ENCODE results near the gene ERFE. TPM values are rescaled to one million over a fixed set of nuclear protein-coding genes. Genes with fewer than 3 reads are reported as not detected.

Gene ERFE
- total RNA-seq, 5 donors from 2014 or later (not counting 1 experiment from before 2014, with no cell fraction given) = not detected

GRCh38 chr2:238187618-238188548 is 29.1 kb downstream of the ERFE start:
- H3K27ac ChIP-seq (ENCODE audit: low read length) = no peak overlapping the region
- 97% methylated on average over 6 of the region's 17 CpGs for WGBS (ENCODE audit: insufficient coverage)
- Mint-ChIP-seq H3K4me1 (peaks cover 0 to 10% (median 2%) of the 10 kb centered on the region in 3 donors), H3K27me3 (no peaks in the 10 kb centered on the region), H3K9me3 (no peaks in the 10 kb centered on the region), H3K4me3 (no peak overlapping the region), H3K27ac (no peak overlapping the region), H3K36me3 (peaks cover 69% of the 10 kb centered on the region)
- H3K4me1 ChIP-seq (ENCODE audit: control insufficient read depth in 1 of 2, extremely low read depth in 1 of 2, insufficient read depth in 2 of 2, low read length in 2 of 2) = peaks cover 0 to 11% of the 10 kb centered on the region in 2 experiments
- CTCF ChIA-PET = interaction anchor here in 1 of 2 donors (1.1 kb wide), 1 partner anchor 15 kb away, joined by 4 read pairs; no protein-coding TSS in a partner anchor
- H3K27me3 ChIP-seq (replicated peaks in 1 of 2; ENCODE audit: control insufficient read depth in 2 of 2, extremely low read depth in 1 of 2, insufficient read depth in 2 of 2, low read length in 1 of 2) = no peaks in the 10 kb centered on the region
- H3K9me3 ChIP-seq = no peaks in the 10 kb centered on the region
- ATAC-seq (replicated peaks in 1 of 4) (no peak), DNase-seq (no peak)
- no peak overlapping the region for H3K4me3 ChIP-seq (ENCODE audit: control insufficient read depth in 1 of 2, extremely low read depth in 1 of 2, low read length in 1 of 2)
- peaks cover 25 to 90% of the 10 kb centered on the region in 2 donors for H3K36me3 ChIP-seq (ENCODE audit: control insufficient read depth in 2 of 2, extremely low read depth in 1 of 2, insufficient read depth in 1 of 2, low read length in 1 of 2)
- POLR2A ChIA-PET = interaction anchor here in 1 of 2 donors (0.6 kb wide), 1 partner anchor 83 kb away, joined by 5 read pairs; no protein-coding TSS in a partner anchor

DNA sequence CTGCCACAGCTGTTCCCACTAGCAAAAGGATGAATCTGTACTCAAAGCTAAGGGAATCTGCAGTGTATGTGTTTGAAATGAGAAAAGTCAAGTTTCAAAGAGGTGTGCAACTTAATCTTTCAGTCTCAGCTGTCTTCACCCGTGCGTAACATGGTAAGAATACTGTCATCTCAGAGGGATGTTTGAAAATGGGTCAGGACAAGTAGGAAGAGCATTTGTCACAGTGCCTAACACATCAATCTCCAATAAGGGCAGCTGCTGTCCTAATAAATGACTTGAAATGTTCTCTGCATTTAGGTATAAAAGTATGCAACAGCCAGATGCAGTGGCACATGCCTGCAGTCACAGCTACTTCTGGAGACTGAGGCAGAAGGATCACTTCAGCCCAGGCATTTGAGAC is 31.7 kb downstream of the ERFE start:
- Mint-ChIP-seq H3K4me3 (no peak overlapping the region), H3K36me3 (peaks cover 55% of the 10 kb centered on the region), H3K27me3 (no peaks in the 10 kb centered on the region), H3K27ac (no peak overlapping the region), H3K4me1 (peaks cover 0 to 8% (median 3%) of the 10 kb centered on the region in 3 donors), H3K9me3 (no peaks in the 10 kb centered on the region)
- ChIA-PET CTCF (interaction anchor here (0.5 to 0.7 kb wide), 2 partner anchors 20 to 21 kb away, joined by 3 to 6 read pairs; no protein-coding TSS in a partner anchor), POLR2A (no interaction called here)
- DNase-seq = no peak
- WGBS (ENCODE audit: insufficient coverage) = 93% methylated on average over 2 of the region's 2 CpGs
- ATAC-seq (replicated peaks in 1 of 4) = no peak
- Histone ChIP-seq H3K9me3 (no peaks in the 10 kb centered on the region), H3K4me1 (ENCODE audit: control insufficient read depth in 1 of 2, extremely low read depth in 1 of 2, insufficient read depth in 2 of 2, low read length in 2 of 2) (peaks cover 0 to 5% of the 10 kb centered on the region in 2 experiments), H3K4me3 (ENCODE audit: control insufficient read depth in 1 of 2, extremely low read depth in 1 of 2, low read length in 1 of 2) (no peak overlapping the region), H3K27ac (ENCODE audit: low read length) (no peak overlapping the region), H3K36me3 (ENCODE audit: control insufficient read depth in 2 of 2, extremely low read depth in 1 of 2, insufficient read depth in 1 of 2, low read length in 1 of 2) (peaks cover 24 to 83% of the 10 kb centered on the region in 2 donors), H3K27me3 (replicated peaks in 1 of 2; ENCODE audit: control insufficient read depth in 2 of 2, extremely low read depth in 1 of 2, insufficient read depth in 2 of 2, low read length in 1 of 2) (no peaks in the 10 kb centered on the region)

GRCh38 chr2:238202326-238203093 is 43.7 kb downstream of the ERFE start:
- H3K4me1 ChIP-seq (ENCODE audit: control insufficient read depth in 1 of 2, extremely low read depth in 1 of 2, insufficient read depth in 2 of 2, low read length in 2 of 2) = peaks cover 13 to 40% of the 10 kb centered on the region in 2 experiments

DNA sequence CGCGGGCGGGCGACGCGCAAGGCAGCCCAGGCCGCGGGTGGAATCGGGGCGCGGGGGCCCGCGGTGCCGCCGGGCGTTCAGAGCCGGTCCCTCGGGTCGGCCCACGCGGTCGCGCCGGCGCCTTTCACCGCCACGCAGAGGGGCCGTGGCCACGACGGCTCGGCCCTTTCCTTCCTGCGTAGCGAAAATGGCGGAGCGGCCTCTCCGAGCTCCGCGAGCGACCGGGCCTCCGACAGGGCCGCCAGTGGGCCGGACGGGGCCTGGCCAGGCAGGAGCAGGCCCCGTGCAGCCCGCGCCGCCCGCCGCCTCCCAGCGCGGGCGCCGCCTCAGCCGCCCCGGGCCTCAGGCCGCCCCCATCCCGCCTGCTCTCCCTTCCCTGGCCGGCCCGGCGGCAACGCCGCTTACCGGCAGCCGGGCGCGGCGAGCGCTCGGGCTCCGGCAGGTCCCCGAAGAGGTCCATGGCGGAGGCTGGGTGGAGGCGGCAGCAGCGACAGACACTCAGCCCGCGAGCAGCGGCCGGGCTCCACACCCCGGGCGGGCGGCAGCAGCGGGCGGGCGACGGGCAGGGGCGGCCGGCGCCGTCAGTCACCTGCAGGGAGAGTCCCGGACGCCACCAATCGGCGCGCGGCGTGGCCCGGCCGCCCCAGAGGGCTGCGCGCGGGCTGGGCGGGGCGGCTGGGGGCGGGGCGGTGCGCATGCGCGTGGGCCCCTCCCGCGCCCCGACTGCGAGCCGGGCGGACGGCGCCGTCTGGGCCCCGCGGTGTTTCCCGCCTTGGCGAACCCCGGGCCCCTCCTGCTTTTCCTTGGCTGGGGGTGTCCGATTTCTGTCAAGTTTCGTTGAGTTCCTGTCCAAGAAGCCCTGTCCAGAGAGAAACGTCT is 44.6 kb downstream of the ERFE start, which contains the start of gene ILKAP:
TSS of gene ILKAP (minus strand) at position 602 of the 879 bp plus-strand sequence. CDS start at position 460, 142 bp downstream.
- peak within 1 kb of the TSS; percentile 84 to 87 (median 85) for H3K4me3 Mint-ChIP-seq
- Histone ChIP-seq H3K9me3 (no peaks in the 10 kb centered on the region), H3K4me1 (ENCODE audit: control insufficient read depth in 1 of 2, extremely low read depth in 1 of 2, insufficient read depth in 2 of 2, low read length in 2 of 2) (peaks cover 13 to 33% of the 10 kb centered on the region in 2 experiments), H3K36me3 (ENCODE audit: control insufficient read depth in 2 of 2, extremely low read depth in 1 of 2, insufficient read depth in 1 of 2, low read length in 1 of 2) (no peaks in the 10 kb centered on the region), H3K27ac (ENCODE audit: low read length) (peak within 1 kb of the TSS; percentile 82), H3K27me3 (replicated peaks in 1 of 2; ENCODE audit: control insufficient read depth in 2 of 2, extremely low read depth in 1 of 2, insufficient read depth in 2 of 2, low read length in 1 of 2) (peaks cover 0 to 2% of the 10 kb centered on the region in 2 experiments), H3K4me3 (ENCODE audit: control insufficient read depth in 1 of 2, extremely low read depth in 1 of 2, low read length in 1 of 2) (peak within 1 kb of the TSS; percentile 48 to 80)
- H3K27me3 Mint-ChIP-seq = no peaks in the 10 kb centered on the region
- under 1% methylated on average over 115 of the region's 126 CpGs for whole genome bisulfite sequencing (ENCODE audit: insufficient coverage)
- ATAC-seq (replicated peaks in 1 of 4) = peak; percentile 97 to 99 (median 97)
- peak; percentile 78 to 95 (median 87) for DNase-seq
- CTCF ChIA-PET = interaction anchor here (0.6 to 0.7 kb wide), 2 partner anchors 15 to 31 kb away, joined by 3 to 4 read pairs; no protein-coding TSS in a partner anchor
- no peaks in the 10 kb centered on the region for H3K9me3 Mint-ChIP-seq
- H3K27ac Mint-ChIP-seq = peak within 1 kb of the TSS; percentile 82 to 89
- POLR2A ChIA-PET = interaction anchor here in 1 of 2 donors (0.6 kb wide), 1 partner anchor 11 kb away, joined by 3 read pairs; no protein-coding TSS in a partner anchor
- H3K4me1 Mint-ChIP-seq = peaks cover 48 to 53% (median 49%) of the 10 kb centered on the region in 3 donors
- H3K36me3 Mint-ChIP-seq = no peaks in the 10 kb centered on the region

More at GRCh38 chr2:238202326-238203093, 43.7 kb downstream of the ERFE start:
- Histone ChIP-seq H3K27me3 (replicated peaks in 1 of 2; ENCODE audit: control insufficient read depth in 2 of 2, extremely low read depth in 1 of 2, insufficient read depth in 2 of 2, low read length in 1 of 2) (peaks cover 0 to 2% of the 10 kb centered on the region in 2 experiments), H3K27ac (ENCODE audit: low read length) (no peak overlapping the region), H3K4me3 (ENCODE audit: control insufficient read depth in 1 of 2, extremely low read depth in 1 of 2, low read length in 1 of 2) (peak overlapping the region; percentile 44 to 80), H3K9me3 (no peaks in the 10 kb centered on the region), H3K36me3 (ENCODE audit: control insufficient read depth in 2 of 2, extremely low read depth in 1 of 2, insufficient read depth in 1 of 2, low read length in 1 of 2) (no peaks in the 10 kb centered on the region)
- H3K36me3 Mint-ChIP-seq = no peaks in the 10 kb centered on the region
- ChIA-PET CTCF (interaction anchor here in 1 of 2 donors (0.7 kb wide), 1 partner anchor 14 kb away, joined by 4 read pairs; no protein-coding TSS in a partner anchor), POLR2A (interaction anchor here in 1 of 2 donors (0.6 to 0.8 kb wide), 2 partner anchors 12 to 14 kb away, joined by 3 read pairs; no protein-coding TSS in a partner anchor)
- WGBS (ENCODE audit: insufficient coverage) = 16% methylated on average over 23 of the region's 27 CpGs
- DNase-seq = peak in 10 of 35 experiments; percentile 6 to 47 (median 12)
- peaks cover 56 to 62% (median 58%) of the 10 kb centered on the region in 3 donors for H3K4me1 Mint-ChIP-seq
- H3K27me3 Mint-ChIP-seq = no peaks in the 10 kb centered on the region
- peak overlapping the region; percentile 84 to 87 (median 85) for H3K4me3 Mint-ChIP-seq
- H3K9me3 Mint-ChIP-seq = no peaks in the 10 kb centered on the region
- ATAC-seq (replicated peaks in 1 of 4) = no peak
- H3K27ac Mint-ChIP-seq = peak overlapping the region; percentile 82 to 86

- CTCF ChIA-PET = no interaction called here
- H3K36me3 ChIP-seq (ENCODE audit: control insufficient read depth in 2 of 2, extremely low read depth in 1 of 2, insufficient read depth in 1 of 2, low read length in 1 of 2) = no peaks in the 10 kb centered on the region
- H3K4me3 ChIP-seq (ENCODE audit: control insufficient read depth in 1 of 2, extremely low read depth in 1 of 2, low read length in 1 of 2) = peak overlapping the region in 1 of 2 donors; percentile 48
- DNase-seq (no peak), ATAC-seq (replicated peaks in 1 of 4) (peak in 1 of 4 experiments; percentile 8)
- Mint-ChIP-seq H3K27ac (peak overlapping the region; percentile 80 to 89), H3K9me3 (no peaks in the 10 kb centered on the region), H3K4me3 (peak overlapping the region; percentile 67 to 81 (median 77)), H3K4me1 (peaks cover 40 to 47% (median 41%) of the 10 kb centered on the region in 3 donors), H3K27me3 (no peaks in the 10 kb centered on the region), H3K36me3 (no peaks in the 10 kb centered on the region)
- H3K9me3 ChIP-seq = no peaks in the 10 kb centered on the region
- peaks cover 13 to 28% of the 10 kb centered on the region in 2 experiments for H3K4me1 ChIP-seq (ENCODE audit: control insufficient read depth in 1 of 2, extremely low read depth in 1 of 2, insufficient read depth in 2 of 2, low read length in 2 of 2)
- 49% methylated on average over 13 of the region's 18 CpGs for WGBS (ENCODE audit: insufficient coverage)
- H3K27me3 ChIP-seq (replicated peaks in 1 of 2; ENCODE audit: control insufficient read depth in 2 of 2, extremely low read depth in 1 of 2, insufficient read depth in 2 of 2, low read length in 1 of 2) = peaks cover 0 to 2% of the 10 kb centered on the region in 2 experiments
- POLR2A ChIA-PET = no interaction called here
- peak overlapping the region; percentile 82 for H3K27ac ChIP-seq (ENCODE audit: low read length)
Observed at GRCh38 chr2:238203973-238204683, 45.4 kb downstream of the ERFE start.

Data from T-cell (primary cell).